ENCODE results near the gene NSF. TPM values are rescaled to one million over a fixed set of nuclear protein-coding genes. Genes with fewer than 3 reads are reported as not detected.
"Not testable (repeated sequence)": the region's sequence is repeated elsewhere in the genome, so short reads cannot be mapped to it uniquely, and the experiment has no call there.

The NSF gene
- total RNA-seq, 1 donor from 2014 or later: 89.3 TPM

GRCh38 chr17:46692196-46692595, 101.7 kb downstream of the NSF start:
- DNase-seq (ENCODE audit: low spot score in 2 of 2); FAIRE-seq: not testable (repeated sequence)

- not testable (repeated sequence) for FAIRE-seq; DNase-seq (ENCODE audit: low spot score in 2 of 2)
These were observed 102.8 kb downstream of the NSF start for GRCh38 chr17:46693283-46693682.

GRCh38 chr17:46696522-46696921, 106.1 kb downstream of the NSF start:
- DNase-seq (ENCODE audit: low spot score in 2 of 2); FAIRE-seq: not testable (repeated sequence)

GRCh38 chr17:46699014-46699413, 108.5 kb downstream of the NSF start:
- not testable (repeated sequence) for FAIRE-seq; DNase-seq (ENCODE audit: low spot score in 2 of 2)

- no peak for FAIRE-seq
- no peak for DNase-seq (ENCODE audit: low spot score in 2 of 2)
These were observed 127.5 kb downstream of the NSF start for GRCh38 chr17:46717999-46718398.

GRCh38 chr17:46719891-46720290, 129.4 kb downstream of the NSF start:
- no peak for FAIRE-seq
- DNase-seq (ENCODE audit: low spot score in 2 of 2): no peak

GRCh38 chr17:46720408-46720807, 129.9 kb downstream of the NSF start:
- DNase-seq (ENCODE audit: low spot score in 2 of 2): no peak
- no peak for FAIRE-seq

- FAIRE-seq: no peak
- no peak for DNase-seq (ENCODE audit: low spot score in 2 of 2)
These were observed 132.3 kb downstream of the NSF start for GRCh38 chr17:46722662-46723285.

- no peak for DNase-seq (ENCODE audit: low spot score in 2 of 2)
- no peak for FAIRE-seq
These were observed 135.7 kb downstream of the NSF start for GRCh38 chr17:46726206-46726605.

- FAIRE-seq: no peak
- DNase-seq (ENCODE audit: low spot score in 2 of 2): no peak
These were observed 137.3 kb downstream of the NSF start for GRCh38 chr17:46727572-46728348.

- DNase-seq (ENCODE audit: low spot score in 2 of 2): no peak
These were observed 139.6 kb downstream of the NSF start for GRCh38 chr17:46730026-46730425.

GRCh38 chr17:46730679-46731078, 140.2 kb downstream of the NSF start:
- DNase-seq (ENCODE audit: low spot score in 2 of 2) (no peak), FAIRE-seq (no peak)

More at GRCh38 chr17:46730026-46730425, 139.6 kb downstream of the NSF start:
- no peak for FAIRE-seq

GRCh38 chr17:46732160-46732559, 141.7 kb downstream of the NSF start:
- DNase-seq (ENCODE audit: low spot score in 2 of 2): no peak
- FAIRE-seq: no peak

GRCh38 chr17:46732754-46733398, 142.4 kb downstream of the NSF start:
- FAIRE-seq: no peak
- DNase-seq (ENCODE audit: low spot score in 2 of 2): no peak

GRCh38 chr17:46733837-46734475, 143.5 kb downstream of the NSF start:
- DNase-seq (ENCODE audit: low spot score in 2 of 2) (no peak), FAIRE-seq (no peak)

GRCh38 chr17:46736100-46736499, 145.6 kb downstream of the NSF start:
- DNase-seq (ENCODE audit: low spot score in 2 of 2) (no peak), FAIRE-seq (no peak)

- DNase-seq (ENCODE audit: low spot score in 2 of 2) (no peak), FAIRE-seq (no peak)
These were observed 146.9 kb downstream of the NSF start for GRCh38 chr17:46737326-46737725.

- DNase-seq (ENCODE audit: low spot score in 2 of 2): no peak
- FAIRE-seq: no peak
These were observed 148.1 kb downstream of the NSF start for GRCh38 chr17:46738544-46738943.

GRCh38 chr17:46739982-46740381, 149.5 kb downstream of the NSF start:
- FAIRE-seq: no peak
- DNase-seq (ENCODE audit: low spot score in 2 of 2): no peak

GRCh38 chr17:46741122-46741730, 150.8 kb downstream of the NSF start:
- FAIRE-seq (no peak), DNase-seq (ENCODE audit: low spot score in 2 of 2) (no peak)
